ENCODE measurements around the gene SLC7A14. TPM values are rescaled to one million over a fixed set of nuclear protein-coding genes. Genes with fewer than 3 reads are reported as not detected.

Gene SLC7A14
- total and polyA plus RNA-seq, 10 of the 15 experiments (the other 5 are each of a cell fraction or from before 2014, with no cell fraction given) = not detected

GRCh38 chr3:170634663-170635384, 48.9 kb upstream of the SLC7A14 start (continued):
- TF ChIP-seq REST (IDR thresholded peaks at IDR 0.05; ENCODE audit: low read depth, low read length) = 0 out of 2 replicates have a peak, but pooled peaks have one; percentile 26
- TF ChIP-seq NFXL1 (IDR thresholded peaks at IDR 0.05; ENCODE audit: borderline replicate concordance) = no peak
- TF ChIP-seq JUNB (IDR thresholded peaks at IDR 0.05) = peak; percentile 95
- TF ChIP-seq IRF4 (IDR thresholded peaks at IDR 0.05; ENCODE audit: low read depth, low read length) = peak; percentile 96
- 0 out of 4 replicates have a peak, but pooled peaks of 1 of the 2 experiments have one; percentile 8 for TF ChIP-seq SRF (IDR thresholded peaks at IDR 0.05; ENCODE audit: low read depth in 2 of 2, low read length in 2 of 2)
- TF ChIP-seq BCL11A (IDR thresholded peaks at IDR 0.05; ENCODE audit: low read depth, low read length) = peak; percentile 99
- no peak for TF ChIP-seq HCFC1 (IDR thresholded peaks at IDR 0.05; ENCODE audit: low read length)
- TF ChIP-seq MTA3 (IDR thresholded peaks at IDR 0.05; ENCODE audit: borderline replicate concordance, low read length) = peak; percentile 100
- TF ChIP-seq TCF7 (IDR thresholded peaks at IDR 0.05; ENCODE audit: borderline replicate concordance) = peak; percentile 88
- peak; percentile 96; the same call in 2 of the 3 replicates for TF ChIP-seq POU2F2 (IDR thresholded peaks at IDR 0.05; ENCODE audit: borderline replicate concordance, low read depth, low read length)
- peak; percentile 99 for TF ChIP-seq PAX5 (IDR thresholded peaks at IDR 0.05; ENCODE audit: borderline replicate concordance, low read depth, low read length)
- TF ChIP-seq CEBPB (IDR thresholded peaks at IDR 0.05; ENCODE audit: borderline replicate concordance in 1 of 2, low read depth in 2 of 2, low read length in 2 of 2) = peak in 1 of 2 experiments; percentile 99; a peak in 2 of 4 replicates
- TF ChIP-seq KDM1A (IDR thresholded peaks at IDR 0.05; ENCODE audit: borderline replicate concordance) = no peak
- peak; percentile 98 for TF ChIP-seq CBFB (IDR thresholded peaks at IDR 0.05; ENCODE audit: low read depth)
- TF ChIP-seq TBL1XR1 (IDR thresholded peaks at IDR 0.05; ENCODE audit: low read depth, low read length) = peak; percentile 94
- TF ChIP-seq EED (IDR thresholded peaks at IDR 0.05; ENCODE audit: low read depth) = peak; percentile 94
- TF ChIP-seq FOXM1 (IDR thresholded peaks at IDR 0.05; ENCODE audit: low read depth, low read length) = peak; percentile 98
